HCT116 (cell line): ENCODE results near the gene CDC45.

Experiments
- CTCF ChIP-seq, 3 experiments: fragments of 200-600 bp in 1 of 3; sonication (generic) in 1 of 3; IDR thresholded peaks in 2 of 3; conservative IDR thresholded peaks in 1 of 3; 2 replicates each; pipeline ENCODE4 v1.5.1; 2012 to 2017; ENCODE audit warnings: low read depth in 2 of 3, low read length in 2 of 3, antibody characterized with exemption in 1 of 3, borderline replicate concordance in 1 of 3, control low read depth in 1 of 3, mild to moderate bottlenecking in 1 of 3, mixed read lengths in 1 of 3, mixed run types in 1 of 3, moderate library complexity in 1 of 3; ENCODE audit not compliant: insufficient read depth in 1 of 3
- EGR1 ChIP-seq: IDR thresholded peaks from 2 replicates; pipeline ENCODE4 v1.6.1; 2012; ENCODE audit warnings: low read depth
- POLR2A ChIP-seq: IDR thresholded peaks from 2 replicates; pipeline ENCODE4 v1.7.0; 2011; ENCODE audit warnings: borderline replicate concordance; ENCODE audit not compliant: insufficient read depth, insufficient read length; ENCODE audit errors: extremely low read depth
- ZNF274 ChIP-seq: fragments of 200-500 bp; sonication (Bioruptor generic); IDR thresholded peaks from 2 replicates; pipeline ENCODE4 v1.6.1; 2014; ENCODE audit warnings: mild to moderate bottlenecking, low read depth, low read length, inconsistent platforms
- TF ChIP-seq, protein P1 (sequence below): IDR thresholded peaks from 2 replicates; pipeline ENCODE4 v1.6.1; 2012

- TF ChIP-seq POLR2A = no peak
- no peak for TF ChIP-seq EGR1
- TF ChIP-seq, protein P1, sequence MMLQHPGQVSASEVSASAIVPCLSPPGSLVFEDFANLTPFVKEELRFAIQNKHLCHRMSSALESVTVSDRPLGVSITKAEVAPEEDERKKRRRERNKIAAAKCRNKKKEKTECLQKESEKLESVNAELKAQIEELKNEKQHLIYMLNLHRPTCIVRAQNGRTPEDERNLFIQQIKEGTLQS = no peak
- TF ChIP-seq ZNF274 = no peak
- TF ChIP-seq CTCF (IDR thresholded peaks at IDR 0.05 in 2 of 3, conservative IDR thresholded peaks at IDR 0.05 in 1 of 3; ENCODE audit: borderline replicate concordance in 1 of 3, insufficient read depth in 1 of 3, low read depth in 2 of 3, low read length in 2 of 3) = no peak
Observed at GRCh38 chr22:19455585-19456370, 23.9 kb upstream of the CDC45 start.
